Right ventricle myocardium superior (tissue), 1 donor: ENCODE results near the gene EDIL3. TPM values are rescaled to one million over a fixed set of nuclear protein-coding genes. Genes with fewer than 3 reads are reported as not detected.

ENCODE experiments used
- ATAC-seq: fragments of 200-7000 bp; cut with Tn5 transposase; one replicate; pipeline ENCODE4 v1.9.1; 2020; ENCODE audit warnings: mild to moderate bottlenecking; ENCODE audit not compliant: poor library complexity
- DNase-seq: peaks from one replicate; pipeline ENCODE4 v3.0.0-alpha.2; 2020
- intact Hi-C: fragments of 100-400 bp; cut with DNase I; formaldehyde crosslinking; loops from one replicate; pipeline ENCODE4 v1.11.2; 2022
- total RNA-seq: library from RNA; stranded (reverse); fragmentation: NEBNext Ultra II Directional; extraction: Animal tissue kit (Norgen Biotek cat#: 25700); gene quantifications from one replicate; pipeline ENCODE4 v1.2.1, GENCODE V29; 2021
- donor health status: DM: no; HTN: yes; CAD: no; lungs with severe emphysema.

EDIL3 gene
- total RNA-seq, 1 donor from 2014 or later = 1.7 TPM

GRCh38 chr5:83956386-83956785, 428.3 kb downstream of the EDIL3 start:
- DNase-seq (no peak), ATAC-seq (no peak)
- intact Hi-C loops = no loop called here

- intact Hi-C loops = no loop called here
- no peak for ATAC-seq
- DNase-seq = no peak
Measured at GRCh38 chr5:83955916-83956315, 428.8 kb downstream of the EDIL3 start.

GRCh38 chr5:83947763-83948162, 436.9 kb downstream of the EDIL3 start:
- intact Hi-C loops = no loop called here
- no peak for ATAC-seq
- DNase-seq = no peak

- intact Hi-C loops = no loop called here
- no peak for ATAC-seq
- no peak for DNase-seq
Measured at GRCh38 chr5:83946516-83946915, 438.2 kb downstream of the EDIL3 start.

- intact Hi-C loops = no loop called here
- no peak for DNase-seq
- ATAC-seq = no peak
Measured at GRCh38 chr5:83942155-83942554, 442.5 kb downstream of the EDIL3 start.

- intact Hi-C loops = no loop called here
- DNase-seq = no peak
- no peak for ATAC-seq
Measured at GRCh38 chr5:83937837-83938236, 446.8 kb downstream of the EDIL3 start.

- intact Hi-C loops = no loop called here
- DNase-seq = no peak
- ATAC-seq = no peak
Measured at GRCh38 chr5:83931969-83932368, 452.7 kb downstream of the EDIL3 start.

DNA sequence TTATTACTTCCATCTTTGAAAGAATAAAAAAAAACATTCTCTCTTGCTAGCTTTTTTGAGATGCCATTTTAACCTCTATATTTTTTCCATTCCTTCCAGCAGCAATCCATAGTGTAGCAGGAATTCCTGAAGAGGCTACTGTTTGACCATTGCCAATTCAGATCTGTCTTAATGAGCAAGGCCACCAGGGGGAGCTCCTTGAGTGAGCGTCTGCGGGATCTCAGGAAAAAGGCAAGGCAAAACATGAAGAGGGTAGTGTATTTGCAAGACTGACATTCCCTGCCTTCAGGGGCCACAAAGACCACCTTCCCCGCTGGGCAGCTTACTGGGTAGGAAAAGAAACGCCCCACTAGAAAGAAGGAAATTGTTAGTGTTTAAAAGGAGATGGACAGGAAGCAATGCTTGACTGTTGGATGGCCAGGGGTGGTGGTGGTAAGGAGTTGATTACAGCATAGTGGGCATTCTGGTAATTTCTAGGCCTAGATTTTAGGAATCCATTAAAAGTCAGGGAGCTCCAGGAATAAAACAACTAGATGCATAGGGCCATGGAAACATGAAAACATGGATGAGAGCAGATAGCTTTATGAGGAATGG, 457.4 kb downstream of the EDIL3 start:
- intact Hi-C loops = no loop called here

GRCh38 chr5:83925955-83926337, 458.7 kb downstream of the EDIL3 start:
- DNase-seq (no peak), ATAC-seq (no peak)
- intact Hi-C loops = no loop called here

More for the DNA sequence above, 457.4 kb downstream of the EDIL3 start:
- ATAC-seq (no peak), DNase-seq (peak; percentile 36)

DNA sequence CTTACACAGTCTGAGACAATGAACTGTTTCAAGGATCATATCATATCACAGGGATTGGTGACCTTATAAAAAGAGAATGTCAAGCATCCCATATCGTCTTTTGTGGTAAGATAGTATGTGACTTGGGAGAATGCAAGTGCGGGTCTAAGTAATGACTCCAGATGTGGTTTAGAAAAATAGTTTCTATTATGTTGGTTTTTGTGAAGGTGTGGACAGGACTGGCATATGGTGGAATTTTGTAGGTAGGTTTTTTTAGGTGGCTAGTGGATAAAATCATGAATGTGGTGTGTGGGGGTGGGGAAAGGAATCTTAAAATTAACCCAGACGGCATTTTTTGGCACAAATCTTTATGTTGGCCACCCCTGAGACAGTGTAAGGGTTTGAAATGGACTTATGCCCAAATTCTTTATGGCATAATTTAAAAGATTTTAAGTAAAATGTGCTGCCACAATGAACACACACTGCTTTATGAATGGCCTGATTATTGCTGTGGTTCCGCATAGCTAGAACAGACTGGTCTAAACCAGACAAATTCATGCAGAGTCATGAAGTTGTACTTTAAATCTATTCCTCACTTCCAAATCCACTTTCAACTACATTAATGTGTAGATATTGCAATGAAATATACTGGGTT, 459.2 kb downstream of the EDIL3 start:
- no peak for DNase-seq
- ATAC-seq = no peak
- intact Hi-C loops = no loop called here

DNA sequence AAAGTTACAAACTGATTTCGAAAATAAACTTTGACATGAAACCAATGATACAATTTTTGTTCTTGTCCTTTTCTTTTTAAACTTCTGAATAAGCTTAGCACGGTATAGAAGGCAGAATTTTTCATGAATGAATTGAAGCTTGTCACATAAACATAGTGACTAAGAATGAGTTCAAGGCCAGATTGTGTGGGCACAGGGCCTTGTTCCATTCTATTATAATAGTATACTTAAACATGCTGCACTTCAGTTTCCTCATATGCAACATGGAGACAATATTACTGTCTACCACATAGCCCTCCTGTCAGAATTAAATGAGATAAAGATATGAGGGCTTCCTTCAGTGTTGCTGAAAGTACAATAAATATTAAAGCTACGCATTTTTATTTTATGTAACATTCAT, 459.8 kb downstream of the EDIL3 start:
- intact Hi-C loops = no loop called here
- ATAC-seq (no peak), DNase-seq (no peak)

GRCh38 chr5:83924171-83924570, 460.5 kb downstream of the EDIL3 start:
- intact Hi-C loops = no loop called here
- DNase-seq = no peak
- no peak for ATAC-seq

GRCh38 chr5:83922699-83923098, 462.0 kb downstream of the EDIL3 start:
- ATAC-seq (no peak), DNase-seq (no peak)
- intact Hi-C loops = no loop called here

- intact Hi-C loops = no loop called here
- no peak for DNase-seq
- no peak for ATAC-seq
Measured at GRCh38 chr5:83921666-83922193, 462.9 kb downstream of the EDIL3 start.

DNA sequence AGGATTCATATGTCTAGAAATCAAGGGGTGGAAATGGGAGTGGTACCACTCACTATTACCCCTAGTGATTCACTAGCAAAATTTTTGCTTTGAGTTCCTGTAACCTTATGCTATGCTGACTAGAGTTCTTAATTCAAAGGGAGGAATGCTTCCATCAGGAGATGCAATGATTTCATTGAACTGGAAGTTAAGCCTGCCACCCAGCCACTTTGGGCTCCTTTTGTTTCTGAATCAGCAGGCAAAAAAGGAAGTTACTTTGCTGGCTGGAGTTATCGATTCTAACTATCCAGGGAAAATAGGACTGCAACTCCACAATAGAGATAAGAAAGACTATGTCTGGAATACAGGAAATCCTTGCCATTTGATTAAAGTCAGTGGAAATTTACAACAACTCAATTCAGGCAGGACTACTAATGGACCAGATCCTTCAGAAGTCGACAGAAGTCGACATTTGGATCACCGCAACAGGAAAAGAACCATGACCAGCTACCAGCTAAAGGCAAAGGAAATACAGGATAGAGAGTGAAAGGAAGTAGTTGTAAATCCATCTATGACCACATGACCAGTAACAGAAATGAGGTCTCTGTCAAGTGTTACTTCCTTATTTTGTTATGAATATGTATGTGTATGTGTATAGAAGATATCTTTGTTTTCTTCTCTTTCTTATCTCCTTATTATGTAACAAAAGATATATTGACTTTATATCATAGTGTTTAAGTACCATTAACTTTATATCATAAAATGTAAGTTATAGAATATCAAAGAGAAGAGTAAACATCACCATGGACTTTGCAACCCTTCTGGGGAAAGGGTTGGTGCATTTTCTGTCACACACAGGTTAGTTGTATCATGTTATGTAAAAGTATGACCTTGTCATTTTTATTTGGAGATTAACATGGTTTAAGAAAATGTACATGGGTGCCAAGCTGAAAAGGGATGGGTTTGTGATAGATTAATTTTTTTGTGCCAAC, 465.3 kb downstream of the EDIL3 start:
- ATAC-seq (no peak), DNase-seq (no peak)
- intact Hi-C loops = no loop called here

DNA sequence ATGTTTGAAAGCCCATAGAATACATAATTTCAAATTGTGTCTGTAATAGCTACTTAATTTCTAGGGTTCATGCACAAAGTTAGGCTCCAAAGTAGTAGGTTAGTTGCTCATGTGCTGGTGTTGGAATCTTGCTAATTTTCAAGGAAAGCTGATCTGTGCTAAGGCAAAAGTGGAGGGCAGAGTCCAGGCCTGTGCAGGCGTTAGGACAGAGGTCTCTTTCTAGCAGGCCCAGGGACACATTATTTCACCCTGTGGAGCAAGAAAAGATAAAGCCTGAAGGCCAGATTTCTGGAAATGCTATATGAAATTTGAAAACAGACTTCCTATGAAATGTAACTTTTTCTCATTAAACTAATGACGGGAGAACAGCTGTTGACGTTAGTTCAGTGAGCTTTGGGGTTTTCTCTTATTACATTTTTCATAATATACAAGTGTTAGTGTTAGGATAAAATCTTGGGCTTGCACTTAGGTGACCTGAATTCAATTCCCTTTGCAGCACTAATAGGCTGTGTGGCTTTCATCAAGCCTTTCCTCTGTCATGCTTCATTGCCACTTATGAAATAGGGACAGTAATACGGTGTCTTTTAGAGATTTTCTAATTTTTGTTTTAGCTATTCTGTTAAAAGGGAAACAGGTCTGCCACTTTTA, 467.3 kb downstream of the EDIL3 start:
- ATAC-seq (no peak), DNase-seq (no peak)
- intact Hi-C loops = no loop called here

GRCh38 chr5:83914662-83915418, 469.8 kb downstream of the EDIL3 start:
- DNase-seq (no peak), ATAC-seq (peak; percentile 79)
- intact Hi-C loops = no loop called here

GRCh38 chr5:83914199-83914598, 470.5 kb downstream of the EDIL3 start:
- intact Hi-C loops = no loop called here
- ATAC-seq = peak; percentile 80
- DNase-seq = no peak
